HepG2 (cell line): ENCODE data around the gene PRR5L. TPM values are rescaled to one million over a fixed set of nuclear protein-coding genes. Genes with fewer than 3 reads are reported as not detected.
"Not testable (repeated sequence)": the region's sequence is repeated elsewhere in the genome, so short reads cannot be mapped to it uniquely, and the experiment has no call there.

ENCODE experiments used
- ATAC-seq: fragments of 200-7000 bp; cut with Tn5 transposase; 3 replicates; pipeline ENCODE4 v1.9.1; 2020; ENCODE audit warnings: mild to moderate bottlenecking, moderate library complexity
- BruUV-seq: library from RNA; stranded (reverse); fragments of 400-500 nt; replicated peaks from 2 replicates; lab custom pipeline; 2021; lab: Mats Ljungman, UMichigan
- CTCF ChIA-PET: fragments of 300-600 bp; formaldehyde crosslinking; extraction: SDS; loops from one replicate; lab custom pipeline; 2021; ENCODE audit warnings: low total read pairs, inconsistent platforms, low intra/inter-chr PET ratio; lab: Yijun Ruan, JAX
- POLR2A ChIA-PET: fragments of 350-600 bp; sonication (Branson Sonifier 250); formaldehyde crosslinking; loops from one replicate; lab custom pipeline; 2020; ENCODE audit warnings: antibody characterized with exemption, inconsistent platforms; lab: Yijun Ruan, JAX
- DNase-seq: peaks from one replicate; pipeline ENCODE4 v3.0.0-alpha.2; 2015; ENCODE audit warnings: low spot score
- FAIRE-seq: peaks from 3 replicates; lab custom pipeline; 2011; peaks lifted over from hg19 to GRCh38; lab: Jason Lieb, UNC
- H2AFZ ChIP-seq: one replicate; pipeline ENCODE4 v1.6.1; 2011; ENCODE audit warnings: low read length, inconsistent platforms
- H3K27ac ChIP-seq: fragments of 300-600 bp; 3 replicates; pipeline ENCODE4 v1.8.0; 2011; ENCODE audit warnings: mixed run types, mild to moderate bottlenecking, mixed read lengths, low read length, inconsistent platforms; ENCODE audit not compliant: insufficient read depth; ENCODE audit errors: extremely low read length
- H3K27me3 ChIP-seq, 2 experiments: fragments of 200-600 bp in 1 of 2; 2 replicates in 1 of 2; 3 replicates in 1 of 2; pipeline versions ENCODE4 v1.6.0 to v1.8.0; 2011; ENCODE audit warnings: low read length in 2 of 2, mild to moderate bottlenecking in 2 of 2, moderate library complexity in 2 of 2, inconsistent platforms in 1 of 2; ENCODE audit not compliant: insufficient read depth in 2 of 2, control insufficient read depth in 1 of 2
- H3K36me3 ChIP-seq, 2 experiments: fragments of 200-600 bp in 1 of 2; replicated peaks in 1 of 2; 2 replicates in 1 of 2; 3 replicates in 1 of 2; pipeline versions ENCODE4 v1.5.1 to v1.8.0; 2011; ENCODE audit warnings: low read length in 2 of 2, inconsistent platforms in 1 of 2; ENCODE audit not compliant: insufficient read depth in 2 of 2, control insufficient read depth in 1 of 2
- H3K4me1 ChIP-seq: 2 replicates; pipeline ENCODE4 v1.5.1; 2012; ENCODE audit warnings: low read length, inconsistent platforms; ENCODE audit not compliant: insufficient read depth
- H3K4me2 ChIP-seq: 2 replicates; pipeline ENCODE4 v1.6.0; 2011; ENCODE audit warnings: low read depth, low read length, inconsistent platforms
- H3K4me3 ChIP-seq, 3 experiments: fragments of 200-600 bp in 1 of 3; sonication (generic), shearing (Covaris generic) in 1 of 3; replicated peaks in 1 of 3; 2 replicates each; pipeline ENCODE4 v1.5.1; 2011 to 2016; ENCODE audit warnings: low read length in 3 of 3, inconsistent platforms in 2 of 3, low read depth in 2 of 3, mild to moderate bottlenecking in 2 of 3, control low read depth in 1 of 3, mixed read lengths in 1 of 3; ENCODE audit not compliant: insufficient read depth in 1 of 3
- H3K79me2 ChIP-seq: one replicate; pipeline ENCODE4 v1.6.1; 2011; ENCODE audit warnings: low read length, inconsistent platforms; ENCODE audit not compliant: insufficient read depth
- H3K9ac ChIP-seq: 2 replicates; pipeline ENCODE4 v1.6.0; 2011; ENCODE audit warnings: mild to moderate bottlenecking, low read depth, low read length, inconsistent platforms; ENCODE audit not compliant: insufficient read depth
- H3K9me3 ChIP-seq: 2 replicates; pipeline ENCODE4 v1.5.1; 2012; ENCODE audit warnings: mild to moderate bottlenecking, low read length
- H4K20me1 ChIP-seq: 2 replicates; pipeline ENCODE4 v1.6.0; 2011; ENCODE audit warnings: inconsistent platforms, mild to moderate bottlenecking, low read length, moderate library complexity; ENCODE audit not compliant: insufficient read depth
- CEBPB ChIP-seq: IDR thresholded peaks from 2 replicates; pipeline ENCODE4 v1.6.1; 2011; ENCODE audit warnings: low read depth, low read length, improper control_type of control experiment, borderline replicate concordance
- WGBS: methylation state at CpG from one replicate; pipeline ENCODE4 v1.1.6; 2017; ENCODE audit warnings: low lambda C conversion rate; 5-methylcytosine and 5-hydroxymethylcytosine counted together
- in situ Hi-C: cut with HindIII; loops from 2 replicates; pipeline ENCODE4 v1.10.0; 2017; ENCODE audit warnings: low pct_unique_long_range_greater_than_20kb; ENCODE audit not compliant: extremely low pct_ligation_motif_present
- intact Hi-C: fragments of 100-400 bp; cut with micrococcal nuclease; formaldehyde crosslinking; loops from one replicate; pipeline ENCODE4 v1.10.0; 2022; ENCODE audit not compliant: unreplicated experiment
- polyA plus RNA-seq, 8 experiments: library from polyadenylated mRNA; depleted of rRNA in 3 of 8; stranded (reverse) in 7 of 8; unstranded in 1 of 8; fragments of >200 nt; fragmentation: Illumina TruSeq in 4 of 8; extraction: Trizol in 4 of 8; gene quantifications; 2 replicates each; pipeline versions ENCODE4 v1.2.1 to v1.2.3, GENCODE V29; 2011 to 2016; ENCODE audit warnings: low read depth in 4 of 8, missing spikeins in 1 of 8, mixed read lengths in 1 of 8; ENCODE audit not compliant: insufficient read depth in 1 of 8
- total RNA-seq, 5 experiments: library from RNA; depleted of rRNA; stranded (reverse); fragments of >200 nt; fragmentation: Illumina TruSeq; extraction: Trizol; gene quantifications; 2 replicates each; pipeline ENCODE4 v1.2.3, GENCODE V29; 2016; ENCODE audit warnings: low read depth in 1 of 5
- TF ChIP-seq, protein P1 (sequence below): sonication (generic); formaldehyde crosslinking; IDR thresholded peaks from 2 replicates; pipeline ENCODE4 v1.8.1; 2023; ENCODE audit warnings: mild to moderate bottlenecking, missing genetic modification reagents

PRR5L gene
- total and polyA plus RNA-seq, 2 of the 13 experiments (the other 11 are each of a cell fraction or from before 2014, with no cell fraction given): 0.16 TPM; not detected in 1

DNA sequence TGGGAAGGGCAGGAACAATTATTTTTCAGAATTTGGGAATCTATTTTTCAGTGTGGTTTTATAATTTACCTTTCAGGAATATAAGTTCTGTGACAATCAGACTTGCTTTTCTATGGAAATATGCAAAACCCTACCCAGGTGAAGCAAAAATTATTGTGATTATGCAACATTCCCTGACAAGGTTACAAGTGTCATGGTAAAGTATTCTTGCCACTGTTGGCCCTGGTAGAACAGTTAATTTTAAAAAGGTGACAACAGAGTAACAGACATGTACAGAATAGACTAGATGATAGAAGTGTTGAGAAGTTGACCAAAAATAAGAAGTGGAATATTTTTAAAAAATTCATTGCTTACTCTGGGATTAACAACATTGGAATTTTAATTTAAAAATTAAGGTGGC is 184.7 kb downstream of the PRR5L start:
- BruUV-seq: no TSS peak
- FAIRE-seq: no peak
- H3K4me2 ChIP-seq: no peak overlapping the region
- peaks cover 3% of the 10 kb centered on the region in 2 experiments; a peak in 3 of 5 replicates for H3K36me3 ChIP-seq
- no peak overlapping the region for H3K9ac ChIP-seq
- ChIA-PET CTCF (no interaction called here), POLR2A (no interaction called here)
- H3K27me3 ChIP-seq: no peaks in the 10 kb centered on the region
- TF ChIP-seq, protein P1, sequence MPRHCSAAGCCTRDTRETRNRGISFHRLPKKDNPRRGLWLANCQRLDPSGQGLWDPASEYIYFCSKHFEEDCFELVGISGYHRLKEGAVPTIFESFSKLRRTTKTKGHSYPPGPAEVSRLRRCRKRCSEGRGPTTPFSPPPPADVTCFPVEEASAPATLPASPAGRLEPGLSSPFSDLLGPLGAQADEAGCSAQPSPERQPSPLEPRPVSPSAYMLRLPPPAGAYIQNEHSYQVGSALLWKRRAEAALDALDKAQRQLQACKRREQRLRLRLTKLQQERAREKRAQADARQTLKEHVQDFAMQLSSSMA (CRISPR knock-in tag): no peak
- TF ChIP-seq CEBPB: peak; percentile 25; the same call in 1 of the 2 replicates
- no peak overlapping the region for H2AFZ ChIP-seq
- DNase-seq: no peak
- in situ Hi-C loops (loop anchor here (25.0 kb wide), 1 partner anchor 869 kb away; the partner anchor contains the start of gene FJX1), intact Hi-C loops (no loop called here)
- H4K20me1 ChIP-seq: no peaks in the 10 kb centered on the region
- no peaks in the 10 kb centered on the region for H3K4me1 ChIP-seq
- no peak overlapping the region for H3K4me3 ChIP-seq
- no peaks in the 10 kb centered on the region for H3K79me2 ChIP-seq
- no peak overlapping the region for H3K27ac ChIP-seq
- no peak for ATAC-seq
- H3K9me3 ChIP-seq: no peaks in the 10 kb centered on the region

DNA sequence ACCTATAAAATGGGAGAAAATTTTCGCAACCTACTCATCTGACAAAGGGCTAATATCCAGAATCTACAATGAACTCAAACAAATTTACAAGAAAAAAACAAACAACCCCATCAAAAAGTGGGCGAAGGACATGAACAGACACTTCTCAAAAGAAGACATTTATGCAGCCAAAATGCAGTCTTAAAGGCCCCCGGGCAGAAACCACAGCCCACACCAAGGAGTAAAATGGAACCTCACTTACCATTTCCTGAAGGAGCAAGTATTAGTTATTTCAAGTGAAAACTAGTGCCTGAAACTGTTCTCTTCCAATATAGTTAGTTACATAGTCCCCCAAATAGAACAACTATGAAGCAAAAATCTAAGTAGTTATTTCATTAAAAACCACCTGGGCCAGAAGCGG is 187.0 kb downstream of the PRR5L start:
- peaks cover 4 to 16% of the 10 kb centered on the region in 2 experiments; a peak in 4 of 5 replicates for H3K36me3 ChIP-seq
- FAIRE-seq, H3K4me1 ChIP-seq, H3K4me2 ChIP-seq, H3K27me3 ChIP-seq, DNase-seq, H3K9me3 ChIP-seq, H2AFZ ChIP-seq, ATAC-seq, POLR2A ChIA-PET, CTCF ChIA-PET, intact Hi-C loops, H4K20me1 ChIP-seq, H3K79me2 ChIP-seq, H3K27ac ChIP-seq, H3K4me3 ChIP-seq, BruUV-seq, H3K9ac ChIP-seq: not testable (repeated sequence)
- WGBS: 93% methylated on average over 3 of the region's 4 CpGs
- in situ Hi-C loops: loop anchor here (25.0 kb wide), 1 partner anchor 871 kb away; the partner anchor contains the start of gene FJX1
